Stimulated activated naive CD8-positive, alpha-beta T cell treated with anti-CD3 and anti-CD28 coated beads, Interleukin-15, amount 100 ng/mL, for 72 hours (primary cell): Measurements from ENCODE around the gene BBS12.

Experiments
- ATAC-seq: fragments of 150-1000 bp; cut with Tn5 transposase; 2 replicates; pipeline ENCODE4 v1.10.0; 2021; ENCODE audit warnings: mild to moderate bottlenecking, moderate library complexity
- DNase-seq, 2 donors: peaks; one replicate each; pipeline ENCODE4 v3.0.0; 2021 to 2022
- H3K27ac Mint-ChIP-seq, 2 donors: one replicate each; pipeline ENCODE4 v1.8.0; 2022; ENCODE audit warnings: mild to moderate bottlenecking in 2 of 2, mixed read lengths in 2 of 2, moderate library complexity in 2 of 2
- H3K27me3 Mint-ChIP-seq: one replicate; pipeline ENCODE4 v1.8.0; 2022; ENCODE audit warnings: mixed read lengths
- H3K4me1 Mint-ChIP-seq: one replicate; pipeline ENCODE4 v1.8.0; 2022; ENCODE audit warnings: mild to moderate bottlenecking, mixed read lengths
- H3K4me3 Mint-ChIP-seq, 2 donors: one replicate each; pipeline ENCODE4 v1.8.0; 2022; ENCODE audit warnings: mild to moderate bottlenecking in 2 of 2, mixed read lengths in 2 of 2, moderate library complexity in 1 of 2
- H3K9me3 Mint-ChIP-seq, 2 donors: one replicate each; pipeline ENCODE4 v1.8.0; 2022; ENCODE audit warnings: mixed read lengths in 2 of 2

The BBS12 gene

DNA sequence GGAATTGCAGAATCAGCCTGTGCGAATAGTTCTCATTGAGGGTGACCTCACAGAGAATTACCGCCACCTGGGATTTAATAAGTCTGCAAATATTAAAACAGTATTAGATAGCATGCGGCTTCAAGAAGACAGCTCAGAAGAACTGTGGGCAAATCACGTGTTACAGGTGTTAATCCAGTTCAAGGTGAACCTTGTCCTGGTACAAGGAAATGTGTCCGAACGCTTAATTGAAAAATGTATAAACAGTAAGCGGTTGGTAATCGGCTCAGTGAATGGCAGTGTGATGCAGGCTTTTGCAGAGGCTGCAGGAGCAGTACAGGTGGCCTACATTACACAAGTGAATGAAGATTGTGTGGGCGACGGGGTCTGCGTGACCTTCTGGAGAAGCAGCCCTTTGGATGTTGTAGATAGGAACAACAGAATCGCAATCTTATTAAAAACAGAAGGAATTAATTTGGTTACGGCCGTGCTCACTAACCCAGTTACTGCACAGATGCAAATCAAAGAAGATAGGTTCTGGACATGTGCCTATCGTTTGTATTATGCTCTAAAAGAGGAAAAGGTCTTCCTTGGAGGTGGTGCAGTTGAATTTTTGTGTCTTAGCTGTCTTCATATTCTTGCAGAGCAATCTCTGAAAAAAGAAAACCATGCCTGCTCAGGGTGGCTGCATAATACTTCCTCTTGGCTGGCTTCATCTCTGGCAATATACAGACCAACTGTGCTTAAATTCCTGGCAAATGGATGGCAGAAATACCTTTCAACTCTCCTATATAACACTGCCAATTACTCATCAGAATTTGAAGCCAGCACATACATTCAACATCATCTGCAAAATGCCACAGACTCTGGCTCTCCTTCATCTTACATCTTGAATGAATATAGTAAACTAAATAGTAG lies 10.7 kb downstream of the BBS12 start:
- peaks cover 12 to 15% of the 10 kb centered on the region in 2 donors for H3K9me3 Mint-ChIP-seq
- no peak for ATAC-seq

DNA sequence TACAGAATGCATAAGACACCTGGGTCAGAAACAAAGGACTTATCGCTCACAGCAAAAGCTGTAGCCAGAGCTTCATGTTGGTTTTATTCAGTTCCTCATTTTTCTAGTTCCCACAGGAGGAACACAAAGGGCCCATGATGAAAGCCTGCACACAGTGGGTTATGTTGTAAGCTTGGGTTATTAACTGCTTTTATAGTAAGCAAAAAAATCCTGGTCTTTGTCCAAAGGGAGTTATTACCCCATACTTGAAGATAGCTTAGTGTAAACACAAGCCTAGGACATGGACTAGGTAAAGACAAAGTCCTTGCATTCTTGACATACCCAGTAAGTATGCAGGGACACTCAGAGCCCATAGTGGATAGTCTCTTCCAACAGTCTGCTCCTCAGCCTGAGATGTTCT lies 11.7 kb downstream of the BBS12 start:
- Mint-ChIP-seq H3K9me3 (peaks cover 12 to 15% of the 10 kb centered on the region in 2 donors), H3K27ac (no peak overlapping the region), H3K27me3 (no peaks in the 10 kb centered on the region), H3K4me1 (peaks cover 6% of the 10 kb centered on the region), H3K4me3 (no peak overlapping the region)
- ATAC-seq (no peak), DNase-seq (no peak)

More for the DNA sequence above, 10.7 kb downstream of the BBS12 start:
- no peak for DNase-seq
- Mint-ChIP-seq H3K27ac (no peak overlapping the region), H3K4me1 (peaks cover 6% of the 10 kb centered on the region), H3K4me3 (no peak overlapping the region), H3K27me3 (no peaks in the 10 kb centered on the region)

DNA sequence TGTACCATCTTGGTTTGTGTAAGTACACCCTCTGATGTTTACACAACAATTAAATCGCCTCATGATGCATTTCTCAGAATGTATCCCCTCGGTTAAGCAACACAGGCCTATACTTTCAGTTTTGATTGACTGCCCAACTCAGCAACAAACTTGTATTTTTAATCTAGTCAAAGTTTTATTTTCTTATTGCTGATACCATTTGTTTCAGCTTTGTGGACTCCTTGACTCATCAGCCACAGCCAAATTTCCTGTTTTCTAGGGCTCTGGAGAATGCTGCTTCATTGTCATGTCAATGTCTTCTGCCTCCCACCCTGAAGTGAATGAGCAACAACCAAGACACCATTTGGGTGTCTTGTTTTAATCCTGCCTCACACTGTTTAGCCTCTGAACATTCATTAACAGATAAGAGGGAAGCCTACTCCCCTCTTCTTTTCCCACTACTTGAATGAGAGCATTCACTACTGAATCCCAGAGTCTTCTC lies 14.0 kb downstream of the BBS12 start:
- H3K9me3 Mint-ChIP-seq, result peaks cover 7 to 10% of the 10 kb centered on the region in 2 donors
- DNase-seq (no peak), ATAC-seq (peak; percentile 63)
- H3K27ac Mint-ChIP-seq, result no peak overlapping the region
- no peak overlapping the region for H3K4me3 Mint-ChIP-seq
- peaks cover 7% of the 10 kb centered on the region for H3K27me3 Mint-ChIP-seq
- H3K4me1 Mint-ChIP-seq, result peaks cover 6% of the 10 kb centered on the region

DNA sequence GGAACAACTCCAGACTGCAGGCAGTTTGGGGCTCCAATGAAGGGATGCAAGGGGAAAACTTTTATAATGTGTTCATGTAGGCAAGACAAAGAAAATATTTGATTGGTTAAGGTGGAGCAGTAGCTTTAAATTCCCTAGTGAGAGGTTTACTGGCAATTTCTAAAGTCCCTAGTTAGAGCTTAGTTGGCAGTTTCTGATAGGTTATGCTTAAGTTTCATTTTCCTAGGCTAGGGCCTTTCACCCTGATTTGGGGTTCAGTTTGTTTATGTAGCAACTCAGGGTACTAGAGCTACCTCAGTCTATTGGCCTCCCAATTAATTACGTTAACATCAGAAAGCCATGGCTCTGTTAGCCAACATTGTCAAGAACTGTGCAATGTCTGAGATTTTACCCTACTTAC lies 14.6 kb downstream of the BBS12 start:
- ATAC-seq, result no peak
- DNase-seq, result no peak
- H3K27me3 Mint-ChIP-seq, result peaks cover 13% of the 10 kb centered on the region
- no peak overlapping the region for H3K27ac Mint-ChIP-seq
- peaks cover 6% of the 10 kb centered on the region for H3K4me1 Mint-ChIP-seq
- no peak overlapping the region for H3K4me3 Mint-ChIP-seq
- peaks cover 6 to 7% of the 10 kb centered on the region in 2 donors for H3K9me3 Mint-ChIP-seq

DNA sequence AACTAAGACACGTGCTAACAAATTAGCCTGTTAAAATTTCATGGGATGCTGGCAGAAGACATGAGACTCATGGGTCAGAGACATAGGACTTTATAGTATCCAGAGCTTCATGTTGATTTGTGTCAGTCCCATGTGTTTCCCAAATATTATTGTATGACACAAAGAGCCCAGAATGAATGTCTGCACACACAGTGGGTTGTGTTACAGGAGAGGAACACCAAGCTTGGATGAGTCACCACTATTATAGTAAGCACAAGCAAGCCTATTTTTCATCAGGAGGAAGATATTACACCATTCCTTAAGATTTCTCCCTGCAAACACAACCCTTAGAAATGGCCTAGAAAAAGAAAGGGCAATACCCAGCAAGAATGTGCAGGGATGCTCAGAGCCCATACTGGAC lies 15.4 kb downstream of the BBS12 start:
- peaks cover 18% of the 10 kb centered on the region for H3K27me3 Mint-ChIP-seq
- ATAC-seq, result no peak
- H3K4me1 Mint-ChIP-seq, result peaks cover 6% of the 10 kb centered on the region
- no peaks in the 10 kb centered on the region for H3K9me3 Mint-ChIP-seq
- DNase-seq, result no peak
- no peak overlapping the region for H3K4me3 Mint-ChIP-seq
- no peak overlapping the region for H3K27ac Mint-ChIP-seq

DNA sequence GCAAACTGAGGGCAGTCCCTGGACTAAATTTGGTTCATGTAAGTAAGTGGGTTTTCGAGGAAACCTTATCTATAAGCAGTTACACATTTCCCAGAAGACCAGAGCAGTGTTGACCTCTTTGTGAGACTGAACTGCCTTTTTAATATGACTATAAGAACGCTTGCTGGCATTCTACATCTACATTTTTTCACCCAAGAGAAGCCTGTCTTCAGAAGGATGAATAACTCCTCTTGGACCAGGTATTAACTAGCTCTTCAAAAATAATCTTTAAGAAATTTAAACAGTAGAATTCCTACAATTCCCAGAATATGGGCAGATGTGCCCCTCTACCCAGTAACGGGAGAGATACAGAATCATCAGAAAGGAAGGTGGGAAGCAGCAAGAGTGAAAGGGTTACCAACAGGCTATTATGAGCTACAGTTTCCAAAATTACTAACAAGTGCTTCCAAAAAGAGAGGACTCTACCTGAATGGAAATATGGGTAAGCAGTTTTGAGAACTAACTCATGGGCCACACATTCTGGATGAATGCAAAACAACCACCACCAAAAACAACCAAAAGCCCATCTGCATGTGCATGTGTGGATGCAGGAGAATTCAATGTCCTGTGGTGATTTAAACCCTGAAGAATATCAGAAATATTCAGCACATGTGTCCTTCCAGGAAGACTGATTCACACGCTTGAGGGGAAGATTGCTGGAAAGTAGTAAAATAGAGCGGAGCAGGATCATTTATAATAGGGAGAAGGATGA lies 17.4 kb downstream of the BBS12 start:
- Mint-ChIP-seq H3K27ac (no peak overlapping the region), H3K9me3 (no peaks in the 10 kb centered on the region), H3K4me1 (peaks cover 6% of the 10 kb centered on the region), H3K4me3 (no peak overlapping the region), H3K27me3 (peaks cover 37% of the 10 kb centered on the region)
- ATAC-seq (no peak), DNase-seq (no peak)

DNA sequence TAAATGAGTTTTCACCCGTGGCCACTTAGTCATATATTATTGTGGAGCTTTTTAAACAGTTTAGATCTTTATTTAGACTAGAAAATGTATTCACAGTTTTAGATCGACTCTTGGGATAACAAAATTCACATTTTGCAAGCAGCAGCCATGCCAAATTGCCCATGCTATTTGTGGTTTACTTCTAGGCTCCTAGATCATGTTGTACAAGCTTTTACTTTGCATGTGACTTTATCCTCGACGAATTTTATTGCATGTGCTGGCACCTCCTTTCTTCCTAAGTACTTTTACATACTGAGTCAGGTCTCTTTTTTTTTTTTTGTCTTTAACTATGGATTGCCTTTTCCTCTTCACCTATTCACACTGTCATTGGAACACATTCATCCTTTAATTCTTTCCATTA lies 23.2 kb downstream of the BBS12 start:
- no peak for ATAC-seq
- peaks cover 47% of the 10 kb centered on the region for H3K27me3 Mint-ChIP-seq
- H3K27ac Mint-ChIP-seq, result no peak overlapping the region
- H3K4me3 Mint-ChIP-seq, result no peak overlapping the region
- H3K9me3 Mint-ChIP-seq, result no peaks in the 10 kb centered on the region
- H3K4me1 Mint-ChIP-seq, result peaks cover 15% of the 10 kb centered on the region
- no peak for DNase-seq

DNA sequence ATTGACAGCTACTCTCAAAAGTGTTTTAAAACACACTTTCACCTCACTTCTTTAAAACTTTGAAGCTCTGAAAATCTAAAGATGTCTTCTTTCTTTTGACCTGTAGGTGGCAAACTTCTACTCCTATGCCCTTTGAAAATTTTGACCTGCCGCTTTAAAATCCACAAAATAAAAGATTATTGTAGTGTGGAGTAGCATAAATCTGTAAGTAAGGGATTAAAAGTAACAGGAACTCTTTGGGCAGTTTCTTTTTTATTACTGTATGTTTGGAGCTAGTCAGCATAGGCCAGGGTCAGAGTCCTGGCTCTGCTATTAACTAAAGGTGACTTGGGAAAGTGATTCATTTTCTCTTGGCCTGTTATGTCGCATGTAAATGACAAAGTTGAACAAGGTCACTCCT lies 25.5 kb downstream of the BBS12 start:
- ATAC-seq (no peak), DNase-seq (no peak)
- Mint-ChIP-seq H3K4me3 (no peak overlapping the region), H3K4me1 (peaks cover 35% of the 10 kb centered on the region), H3K27me3 (peaks cover 29% of the 10 kb centered on the region), H3K27ac (no peak overlapping the region), H3K9me3 (no peaks in the 10 kb centered on the region)

DNA sequence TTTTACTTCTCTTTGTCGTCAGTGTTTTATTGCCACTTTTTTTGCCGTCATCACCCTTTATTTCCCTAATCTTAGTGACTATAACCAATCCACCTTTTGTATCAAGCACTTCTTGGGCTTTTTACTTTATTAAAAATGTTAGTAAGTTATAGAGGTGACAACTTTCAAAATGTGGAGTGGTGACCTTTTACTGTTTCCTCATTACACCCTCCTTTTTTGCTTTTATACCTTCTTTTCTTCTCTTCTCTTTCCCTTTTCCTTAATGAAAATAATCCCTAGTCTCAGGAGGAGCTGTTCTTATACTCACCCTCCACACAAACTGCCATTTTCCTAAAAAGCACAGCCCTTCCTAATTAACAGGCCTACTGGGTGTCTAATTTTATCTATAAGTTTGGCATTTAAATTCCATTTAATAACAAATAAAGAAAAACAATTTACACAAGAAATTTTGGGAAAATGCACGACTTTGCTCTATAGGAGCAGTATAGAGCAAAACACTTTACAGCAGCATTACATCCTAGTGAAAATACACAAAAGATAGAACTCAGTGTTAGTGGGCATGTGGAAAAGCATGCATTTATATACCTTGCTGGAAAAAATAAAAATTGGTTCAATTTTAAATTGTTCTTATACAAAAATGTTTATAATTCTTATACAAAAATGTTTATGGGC lies 27.3 kb downstream of the BBS12 start:
- H3K9me3 Mint-ChIP-seq, result no peaks in the 10 kb centered on the region
- H3K27me3 Mint-ChIP-seq, result peaks cover 11% of the 10 kb centered on the region
- DNase-seq (no peak), ATAC-seq (no peak)
- peak overlapping the region in 1 of 2 donors; percentile 50 for H3K27ac Mint-ChIP-seq
- H3K4me1 Mint-ChIP-seq, result peaks cover 51% of the 10 kb centered on the region
- H3K4me3 Mint-ChIP-seq, result no peak overlapping the region

DNA sequence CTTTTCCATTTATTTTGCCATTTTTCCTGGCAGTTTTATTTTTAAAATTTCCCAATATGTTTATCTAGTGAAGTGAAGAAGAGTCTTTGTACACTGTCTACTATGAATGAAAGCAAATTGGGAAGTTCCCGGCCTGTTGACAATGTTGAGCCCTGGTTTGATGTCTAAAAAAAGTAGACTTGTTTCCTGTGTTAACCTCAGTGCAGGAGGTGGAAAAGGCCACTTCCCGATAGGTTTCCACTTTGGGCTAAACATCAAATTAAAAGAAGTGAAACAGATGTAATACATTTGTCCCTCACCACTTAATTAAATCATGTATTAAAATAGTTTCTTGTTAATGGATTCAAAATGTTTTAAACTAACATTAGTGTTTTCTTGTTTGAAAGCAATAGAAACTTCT lies 30.0 kb downstream of the BBS12 start:
- peak overlapping the region; percentile 62 to 69 for H3K4me3 Mint-ChIP-seq
- H3K27me3 Mint-ChIP-seq, result no peaks in the 10 kb centered on the region
- DNase-seq (peak in 1 of 2 donors; percentile 26), ATAC-seq (peak; percentile 51)
- H3K27ac Mint-ChIP-seq, result peak overlapping the region in 1 of 2 donors; percentile 93
- peaks cover 56% of the 10 kb centered on the region for H3K4me1 Mint-ChIP-seq
- H3K9me3 Mint-ChIP-seq, result no peaks in the 10 kb centered on the region

DNA sequence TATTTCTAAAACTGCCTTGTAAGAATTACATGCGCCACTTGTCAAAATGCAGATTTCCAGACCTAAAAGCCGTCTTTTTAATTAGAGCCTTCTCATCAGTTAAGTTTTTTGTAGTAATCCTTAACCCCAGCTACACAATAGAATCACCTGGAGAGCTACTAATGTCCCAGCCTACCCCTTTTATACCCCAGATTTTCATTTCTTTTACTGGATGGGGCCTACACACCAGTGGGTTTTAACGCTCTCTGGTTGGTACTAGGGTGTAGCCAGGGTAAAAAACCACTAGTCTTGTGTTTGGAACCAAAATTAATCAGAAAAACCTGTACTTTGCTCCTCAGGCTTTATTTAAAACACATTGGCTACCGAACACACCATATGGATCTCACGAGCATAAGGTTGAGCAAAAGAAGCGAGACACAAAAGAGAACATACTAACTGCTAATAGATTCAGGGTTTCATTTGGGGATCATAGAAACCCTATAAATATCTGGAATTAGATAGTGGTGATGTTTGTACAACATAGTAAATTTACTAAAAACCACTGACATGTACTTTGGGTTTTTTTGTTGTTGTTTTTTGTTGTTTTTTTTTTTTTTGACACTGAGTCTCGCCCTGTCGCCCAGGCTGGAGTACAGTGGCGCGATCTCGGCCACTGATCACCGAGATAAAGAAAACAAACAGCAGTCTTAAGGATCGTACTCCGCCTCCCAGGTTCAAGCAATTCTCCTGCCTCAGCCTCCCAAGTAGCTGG lies 30.6 kb downstream of the BBS12 start:
- H3K4me1 Mint-ChIP-seq, result peaks cover 51% of the 10 kb centered on the region
- ATAC-seq (no peak), DNase-seq (no peak)
- H3K27me3 Mint-ChIP-seq, result no peaks in the 10 kb centered on the region
- H3K9me3 Mint-ChIP-seq, result no peaks in the 10 kb centered on the region
- H3K27ac Mint-ChIP-seq, result peak overlapping the region; percentile 49 to 93
- H3K4me3 Mint-ChIP-seq, result peak overlapping the region; percentile 18 to 69

DNA sequence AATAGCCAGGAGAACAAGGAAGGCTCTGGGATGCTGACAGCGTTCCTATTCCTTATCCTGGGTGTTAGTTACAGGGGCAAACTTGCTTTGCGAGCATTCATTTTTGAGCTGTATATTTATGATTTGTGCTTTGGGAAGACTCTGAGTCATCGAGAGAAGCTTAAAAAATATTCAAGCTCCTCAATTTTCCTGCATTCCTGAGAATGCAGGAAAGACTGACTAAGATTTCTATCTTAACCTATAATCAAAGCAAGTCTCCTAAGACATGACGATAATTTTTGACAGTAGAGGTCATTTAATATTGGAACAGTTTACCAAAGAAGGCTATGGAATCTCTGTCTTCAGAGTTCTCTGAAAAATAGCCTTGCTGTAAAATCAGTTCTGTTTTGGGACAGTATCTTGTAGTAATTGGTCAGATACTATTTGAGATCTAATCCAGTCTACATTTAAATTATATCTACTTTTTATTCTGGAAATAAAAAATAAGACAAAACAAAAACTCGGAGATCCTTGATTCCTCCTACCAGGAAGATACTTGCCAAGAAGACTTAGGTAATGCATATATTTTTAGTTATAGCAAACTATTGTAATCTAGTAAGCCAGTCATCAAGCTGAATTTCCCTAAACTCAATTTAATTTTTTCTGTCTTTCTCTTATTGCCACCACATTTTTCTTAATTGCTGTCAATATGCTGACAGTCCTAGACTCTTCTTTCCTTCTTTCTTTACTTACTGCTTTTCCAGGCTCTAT lies 31.7 kb downstream of the BBS12 start:
- no peak for DNase-seq

DNA sequence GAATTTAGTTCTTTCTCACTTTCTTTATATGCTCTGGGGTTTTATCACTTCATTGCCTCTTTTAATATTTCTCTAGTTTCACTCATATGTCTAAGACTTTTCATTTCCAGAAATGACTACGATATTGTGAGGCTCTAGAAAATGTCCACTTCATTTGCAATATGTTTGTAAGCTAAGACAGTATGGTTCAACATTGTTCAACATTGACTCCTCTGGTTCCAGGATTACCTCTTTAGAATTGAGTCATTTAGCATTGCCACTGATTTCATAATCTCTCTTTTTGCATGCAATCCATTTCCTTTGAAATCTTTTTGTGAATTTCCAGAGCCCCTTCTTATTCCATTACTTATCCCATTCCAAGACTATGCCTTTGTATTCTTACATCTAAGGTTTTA lies 32.3 kb downstream of the BBS12 start:
- Mint-ChIP-seq H3K9me3 (no peaks in the 10 kb centered on the region), H3K4me1 (peaks cover 43% of the 10 kb centered on the region), H3K27me3 (no peaks in the 10 kb centered on the region), H3K4me3 (peak overlapping the region; percentile 40 to 55), H3K27ac (peak overlapping the region; percentile 87 to 93)
- ATAC-seq (peak; percentile 94), DNase-seq (no peak)

More for the DNA sequence above, 31.7 kb downstream of the BBS12 start:
- ATAC-seq, result no peak
- peaks cover 49% of the 10 kb centered on the region for H3K4me1 Mint-ChIP-seq
- H3K9me3 Mint-ChIP-seq, result no peaks in the 10 kb centered on the region
- H3K4me3 Mint-ChIP-seq, result peak overlapping the region; percentile 40 to 62
- no peaks in the 10 kb centered on the region for H3K27me3 Mint-ChIP-seq
- peak overlapping the region; percentile 87 to 93 for H3K27ac Mint-ChIP-seq

DNA sequence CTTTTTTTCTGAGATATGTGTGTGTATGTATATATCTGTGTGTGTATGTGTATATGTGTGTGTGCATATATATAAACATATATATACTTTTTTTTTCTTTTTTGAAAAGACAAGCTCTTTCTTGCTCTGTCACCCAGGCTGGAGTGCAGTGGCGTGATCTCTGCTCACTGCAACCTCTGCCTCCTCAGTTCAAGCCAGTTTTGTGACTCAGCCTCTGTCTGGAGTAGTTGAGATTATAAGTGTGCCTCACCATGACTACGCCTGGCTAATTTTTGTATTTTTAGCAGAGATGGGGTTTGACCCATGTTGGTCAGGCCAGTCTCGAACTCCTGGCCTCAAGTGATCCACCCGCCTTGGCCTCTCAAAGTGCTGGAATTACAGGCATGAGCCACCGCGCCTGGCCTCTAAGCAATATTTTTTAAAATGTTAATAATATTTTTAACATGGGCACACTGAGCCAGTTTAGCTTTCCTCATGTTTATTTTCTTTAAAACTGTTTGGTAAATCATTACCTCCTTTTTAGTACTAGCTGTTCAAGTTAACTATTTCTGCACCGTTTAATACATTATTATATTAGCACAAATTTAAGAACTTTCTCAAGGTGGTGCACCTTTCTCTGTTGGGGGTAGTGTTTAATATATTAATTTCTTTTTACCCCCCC lies 33.3 kb downstream of the BBS12 start:
- Mint-ChIP-seq H3K4me3 (no peak overlapping the region), H3K27ac (peak overlapping the region; percentile 89 to 95), H3K4me1 (peaks cover 41% of the 10 kb centered on the region), H3K9me3 (no peaks in the 10 kb centered on the region), H3K27me3 (no peaks in the 10 kb centered on the region)
- ATAC-seq (no peak), DNase-seq (peak in 1 of 2 donors; percentile 23)
